Fibroblast of skin of right quadriceps (primary cell): ENCODE results near the gene MC1R.
"Not testable (repeated sequence)": the region's sequence is repeated elsewhere in the genome, so short reads cannot be mapped to it uniquely, and the experiment has no call there.

ENCODE experiments used
- DNase-seq: peaks from one replicate; pipeline ENCODE4 v3.0.0-alpha.2; 2013

MC1R gene

DNA sequence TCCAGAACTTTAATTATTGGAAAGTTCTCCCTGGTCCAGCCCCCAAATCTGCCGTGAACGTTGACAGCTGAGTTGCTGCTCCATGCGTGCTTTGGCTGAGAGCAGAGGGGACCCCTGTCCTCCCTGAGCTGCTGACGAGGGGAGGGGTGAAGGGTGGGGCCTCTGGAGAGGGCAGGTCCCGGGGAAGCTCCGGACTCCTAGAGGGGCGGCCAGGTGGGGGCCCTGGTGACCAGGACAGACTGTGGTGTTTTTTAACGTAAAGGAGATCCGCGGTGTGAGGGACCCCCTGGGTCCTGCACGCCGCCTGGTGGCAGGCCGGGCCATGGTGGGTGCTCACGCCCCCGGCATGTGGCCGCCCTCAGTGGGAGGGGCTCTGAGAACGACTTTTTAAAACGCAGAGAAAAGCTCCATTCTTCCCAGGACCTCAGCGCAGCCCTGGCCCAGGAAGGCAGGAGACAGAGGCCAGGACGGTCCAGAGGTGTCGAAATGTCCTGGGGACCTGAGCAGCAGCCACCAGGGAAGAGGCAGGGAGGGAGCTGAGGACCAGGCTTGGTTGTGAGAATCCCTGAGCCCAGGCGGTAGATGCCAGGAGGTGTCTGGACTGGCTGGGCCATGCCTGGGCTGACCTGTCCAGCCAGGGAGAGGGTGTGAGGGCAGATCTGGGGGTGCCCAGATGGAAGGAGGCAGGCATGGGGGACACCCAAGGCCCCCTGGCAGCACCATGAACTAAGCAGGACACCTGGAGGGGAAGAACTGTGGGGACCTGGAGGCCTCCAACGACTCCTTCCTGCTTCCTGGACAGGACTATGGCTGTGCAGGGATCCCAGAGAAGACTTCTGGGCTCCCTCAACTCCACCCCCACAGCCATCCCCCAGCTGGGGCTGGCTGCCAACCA lies at the start of gene MC1R:
MC1R (plus strand) TSS at position 410 of the 895 bp plus-strand sequence; CDS start at position 807, 397 bp downstream.
- DNase-seq, result peak; percentile 57

DNA sequence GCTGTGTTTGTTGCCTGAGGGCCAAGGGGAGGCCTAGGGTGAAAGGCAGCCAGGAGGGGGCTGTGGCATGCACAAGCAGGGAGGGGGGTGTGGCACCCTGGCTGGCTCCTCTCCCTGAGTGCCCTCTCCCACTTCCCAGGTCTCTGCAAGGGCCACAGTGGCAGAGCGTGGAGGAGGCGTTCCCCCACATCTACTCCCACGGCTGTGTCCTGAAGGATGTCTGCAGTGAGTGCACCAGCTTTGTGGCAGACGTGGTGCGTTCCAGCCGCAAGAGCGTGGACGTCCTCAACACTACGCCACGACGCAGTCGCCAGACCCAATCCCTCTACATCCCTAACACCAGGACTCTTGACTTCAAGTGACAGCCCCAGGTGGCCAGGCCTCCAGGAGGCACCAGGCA lies 48.8 kb upstream of the MC1R start:
- DNase-seq, result no peak

GRCh38 chr16:89870440-89870839 lies 48.2 kb upstream of the MC1R start:
- DNase-seq, result no peak

GRCh38 chr16:89871895-89872294 lies 46.8 kb upstream of the MC1R start:
- DNase-seq, result no peak

GRCh38 chr16:89873109-89873971 lies 45.3 kb upstream of the MC1R start, which contains the start of gene TCF25:
Gene TCF25 (plus strand): TSS chr16:89873592. CDS start chr16:89873668, 76 bp downstream.
- DNase-seq, result peak; percentile 88

- peak; percentile 95 for DNase-seq
These were observed 44.5 kb upstream of the MC1R start for GRCh38 chr16:89873972-89874689.

DNA sequence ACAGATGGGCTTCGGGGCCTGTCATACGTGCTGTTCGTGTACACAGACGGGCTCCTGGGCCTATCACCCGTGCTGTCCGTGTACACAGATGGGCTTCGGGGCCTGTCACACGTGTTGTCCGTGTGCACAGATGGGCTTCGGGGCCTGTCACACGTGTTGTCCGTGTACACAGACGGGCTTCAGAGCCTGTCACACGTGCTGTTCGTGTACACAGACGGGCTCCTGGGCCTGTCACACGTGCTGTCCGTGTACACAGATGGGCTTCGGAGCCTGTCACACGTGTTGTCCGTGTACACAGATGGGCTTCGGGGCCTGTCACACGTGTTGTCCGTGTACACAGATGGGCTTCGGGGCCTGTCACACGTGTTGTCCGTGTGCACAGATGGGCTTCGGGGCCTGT lies 39.5 kb upstream of the MC1R start:
- DNase-seq, result not testable (repeated sequence)

DNA sequence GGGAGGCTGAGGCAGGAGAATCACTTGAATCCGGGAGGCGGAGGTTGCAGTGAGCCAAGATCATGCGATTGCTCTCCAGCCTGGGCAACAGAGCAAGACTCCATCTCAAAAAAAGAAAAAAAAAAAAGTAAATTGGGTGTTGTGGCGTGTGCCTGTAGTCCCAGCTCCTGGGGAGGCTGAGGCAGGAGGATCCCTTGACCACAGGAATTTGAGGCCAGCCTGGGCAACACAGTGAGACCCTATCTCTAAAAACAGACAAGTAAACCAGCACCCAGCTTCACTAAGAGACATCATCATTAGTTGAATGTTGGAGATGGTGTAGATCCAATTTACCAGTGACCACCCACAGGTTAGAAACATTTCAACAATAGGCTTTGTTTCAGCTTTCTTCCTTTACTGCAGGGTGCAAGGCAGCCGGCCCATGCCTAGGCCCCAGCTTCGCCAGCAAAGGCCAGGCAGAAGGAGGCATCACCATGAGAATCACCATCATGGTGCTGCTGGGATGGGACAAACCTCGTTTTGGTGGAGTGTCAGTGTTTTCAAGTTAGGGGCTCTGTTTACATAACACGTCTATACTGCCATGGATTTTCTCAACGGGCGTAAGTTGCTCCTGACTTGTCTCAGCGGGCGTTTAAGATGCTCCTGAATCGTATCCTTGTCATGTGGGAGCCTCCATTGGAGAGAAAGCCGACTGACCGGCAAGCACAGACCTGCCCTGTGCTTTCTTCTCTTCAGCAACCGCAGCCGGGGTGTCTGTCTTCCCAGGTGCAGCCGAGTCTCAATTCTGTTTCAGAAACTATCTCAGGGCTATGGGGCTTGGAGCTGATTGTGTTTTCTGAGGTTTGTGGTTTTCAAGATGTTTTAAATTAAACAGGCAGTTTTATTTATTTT lies 37.9 kb upstream of the MC1R start:
- no peak for DNase-seq

GRCh38 chr16:89881368-89881730 lies 37.3 kb upstream of the MC1R start:
- DNase-seq, result no peak

GRCh38 chr16:89883346-89884040 lies 35.2 kb upstream of the MC1R start:
- DNase-seq, result no peak

DNA sequence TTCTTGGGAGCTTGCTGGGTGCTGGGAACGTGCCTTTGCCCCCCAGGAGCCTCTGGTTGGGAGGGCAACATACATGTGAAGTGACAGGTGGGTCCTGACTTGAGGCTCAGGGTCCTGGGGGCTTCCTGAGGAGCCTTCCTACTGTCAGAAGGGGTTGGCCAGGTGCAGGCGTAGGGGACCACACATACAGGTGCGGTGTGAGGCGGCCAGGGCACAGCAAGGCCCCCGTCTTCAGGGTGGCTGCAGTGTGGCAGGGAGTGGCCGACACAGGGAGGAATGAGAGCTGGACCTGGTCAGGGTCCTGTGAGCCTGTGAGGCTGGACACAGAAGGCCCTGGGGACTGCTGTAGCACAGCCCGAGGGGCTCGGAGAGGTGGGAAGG lies 34.6 kb upstream of the MC1R start:
- no peak for DNase-seq

GRCh38 chr16:89887243-89887642 lies 31.4 kb upstream of the MC1R start:
- no peak for DNase-seq

- DNase-seq, result no peak
These were observed 28.5 kb upstream of the MC1R start for GRCh38 chr16:89890200-89890599.

DNA sequence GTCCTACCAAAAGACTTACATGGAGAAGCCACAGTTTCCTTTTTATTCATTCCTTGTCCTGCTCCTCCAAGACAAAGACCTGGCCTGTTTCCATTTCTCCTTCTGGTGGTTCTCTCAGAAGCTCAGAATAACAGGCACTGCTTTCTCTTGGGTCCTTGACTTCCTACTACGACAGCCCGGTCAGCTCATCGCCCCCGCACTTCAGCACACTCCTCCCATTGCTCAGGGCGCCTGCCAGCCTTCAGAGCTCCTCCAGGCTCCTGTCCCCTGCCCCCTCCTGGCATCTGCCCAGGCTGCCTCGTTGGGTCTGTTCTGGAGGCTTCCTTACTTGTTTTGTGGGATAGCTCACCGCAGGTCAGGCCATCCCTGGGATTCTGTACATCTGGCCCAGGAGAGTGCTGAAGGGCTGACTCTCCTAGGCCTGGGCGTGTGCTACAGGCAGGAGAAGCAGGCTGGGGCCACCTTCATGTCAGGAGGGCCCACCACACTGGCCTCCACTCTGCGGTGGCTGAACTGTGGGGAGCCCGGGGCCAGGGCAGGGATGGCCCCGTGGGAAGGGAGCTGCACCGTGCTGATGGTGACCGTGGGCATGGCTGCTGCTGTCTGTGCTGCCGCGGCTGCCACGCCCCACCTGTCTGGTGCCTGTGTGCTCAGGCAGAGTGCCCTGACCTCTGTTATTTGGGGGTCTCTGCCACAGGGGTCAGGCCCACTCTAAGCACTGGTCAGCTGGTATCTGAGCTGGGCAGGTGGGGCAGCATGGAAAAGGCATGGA lies 27.6 kb upstream of the MC1R start:
- no peak for DNase-seq

DNA sequence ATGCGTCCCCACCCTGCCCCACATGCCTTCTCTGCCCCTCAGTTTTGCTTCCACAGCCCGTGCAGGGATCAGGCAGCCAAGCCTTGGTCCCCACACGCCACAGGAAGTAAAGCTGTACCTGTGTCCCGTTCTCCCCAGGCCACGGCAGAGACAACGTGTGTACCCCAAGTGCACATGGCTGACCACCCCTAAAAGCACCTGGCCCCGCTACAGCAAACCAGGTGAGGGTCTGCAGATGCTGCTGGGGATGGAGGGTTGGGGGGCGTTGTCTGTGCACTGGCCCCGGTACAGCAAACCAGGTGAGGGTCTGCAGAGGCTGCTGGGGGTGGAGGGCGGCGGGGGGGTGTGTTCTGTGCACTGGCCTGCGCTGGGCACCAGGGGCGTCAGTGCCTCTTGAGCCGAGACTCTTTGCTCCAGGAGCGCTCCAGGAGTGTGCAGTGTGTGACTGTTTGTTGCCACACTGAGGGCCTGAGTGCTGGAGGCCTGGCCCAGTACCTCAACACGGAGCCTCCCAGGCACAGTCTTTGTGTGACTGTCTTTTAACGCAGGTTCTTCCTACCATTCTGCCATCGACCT lies 26.5 kb upstream of the MC1R start:
- no peak for DNase-seq

- no peak for DNase-seq
These were observed 26.0 kb upstream of the MC1R start for GRCh38 chr16:89892635-89893034.

DNA sequence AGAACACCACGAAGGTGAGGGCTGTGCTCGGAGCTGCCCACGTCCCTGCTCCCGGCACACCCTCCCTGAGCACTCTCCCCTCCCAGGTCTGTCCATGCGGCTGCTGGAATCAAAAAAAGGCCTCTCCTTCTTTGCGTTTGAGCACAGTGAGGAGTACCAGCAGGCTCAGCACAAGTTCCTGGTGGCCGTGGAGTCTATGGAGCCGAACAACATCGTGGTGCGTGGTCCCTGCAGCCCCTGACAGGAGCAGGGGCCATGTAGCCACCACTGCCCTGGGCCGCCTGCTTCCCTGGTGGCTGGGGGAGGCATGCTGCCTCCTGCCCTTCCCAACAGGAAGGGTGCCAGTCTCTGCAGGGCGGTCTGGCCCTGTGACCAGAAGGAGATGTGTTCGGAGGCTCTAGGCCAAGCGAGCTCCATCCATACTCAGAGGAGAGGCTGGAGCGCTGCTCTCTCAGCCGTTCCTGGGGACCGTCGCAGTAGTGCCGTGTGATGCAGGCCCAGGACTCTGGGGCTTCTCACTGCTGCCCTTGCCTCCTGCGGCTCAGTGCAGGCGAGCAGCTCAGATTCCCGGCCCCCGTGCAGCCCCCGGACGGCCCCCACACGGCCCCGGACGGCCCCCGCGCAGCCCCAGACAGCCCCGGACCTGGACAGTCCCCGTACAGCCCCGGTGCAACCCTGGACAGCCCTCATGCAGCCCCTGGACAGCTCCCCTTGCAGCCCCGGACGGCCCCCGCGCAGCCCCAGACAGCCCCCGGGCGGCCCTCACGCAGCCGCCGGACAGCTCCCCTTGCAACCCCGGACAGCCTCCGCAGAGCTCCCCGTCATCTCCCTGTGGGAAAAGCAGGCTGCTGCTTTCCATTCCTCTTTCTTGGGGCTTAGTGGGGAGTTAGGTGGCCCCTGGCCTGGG lies 24.8 kb upstream of the MC1R start:
- no peak for DNase-seq

- DNase-seq, result no peak
These were observed 23.0 kb upstream of the MC1R start for GRCh38 chr16:89895482-89896250.
